Measurements from ENCODE around the gene ANKRD6.

Gene ANKRD6

GRCh38 chr6:89462503-89462902 is 29.6 kb downstream of the ANKRD6 start:
- in situ Hi-C loops (cut with HindIII; ENCODE audit: low pct_ligation_motif_present, low sequenced_read_pairs): no loop called here
- TF ChIP-seq CTCF (IDR thresholded peaks at IDR 0.05; ENCODE audit: low read depth, low read length, missing control alignments): no peak

GRCh38 chr6:89464295-89464694 is 31.3 kb downstream of the ANKRD6 start:
- Histone ChIP-seq H3K4me3 (ENCODE audit: low read depth, low read length) (no peak overlapping the region), H3K27me3 (replicated peaks) (no peaks in the 10 kb centered on the region), H3K36me3 (replicated peaks) (no peaks in the 10 kb centered on the region), H3K27ac (no peak overlapping the region)
- no peak for TF ChIP-seq CTCF (IDR thresholded peaks at IDR 0.05; ENCODE audit: low read depth, low read length, missing control alignments)
- in situ Hi-C loops (cut with HindIII; ENCODE audit: low pct_ligation_motif_present, low sequenced_read_pairs): no loop called here
- no peak for DNase-seq

More at GRCh38 chr6:89462503-89462902, 29.6 kb downstream of the ANKRD6 start:
- H3K27ac ChIP-seq: no peak overlapping the region
- no peak overlapping the region for H3K4me3 ChIP-seq (ENCODE audit: low read depth, low read length)
- no peaks in the 10 kb centered on the region for H3K27me3 ChIP-seq (replicated peaks)
- H3K36me3 ChIP-seq (replicated peaks): no peaks in the 10 kb centered on the region
- DNase-seq: no peak

GRCh38 chr6:89467437-89467836 is 34.5 kb downstream of the ANKRD6 start:
- TF ChIP-seq CTCF (IDR thresholded peaks at IDR 0.05; ENCODE audit: low read depth, low read length, missing control alignments): no peak
- no peak overlapping the region for H3K27ac ChIP-seq
- no peaks in the 10 kb centered on the region for H3K27me3 ChIP-seq (replicated peaks)
- in situ Hi-C loops (cut with HindIII; ENCODE audit: low pct_ligation_motif_present, low sequenced_read_pairs): no loop called here
- H3K4me3 ChIP-seq (ENCODE audit: low read depth, low read length): no peak overlapping the region
- H3K36me3 ChIP-seq (replicated peaks): no peaks in the 10 kb centered on the region
- no peak for DNase-seq

GRCh38 chr6:89468998-89469397 is 36.0 kb downstream of the ANKRD6 start:
- TF ChIP-seq CTCF (IDR thresholded peaks at IDR 0.05; ENCODE audit: low read depth, low read length, missing control alignments): no peak
- in situ Hi-C loops (cut with HindIII; ENCODE audit: low pct_ligation_motif_present, low sequenced_read_pairs): no loop called here

GRCh38 chr6:89471287-89471867 is 38.4 kb downstream of the ANKRD6 start:
- Histone ChIP-seq H3K27ac (no peak overlapping the region), H3K4me3 (ENCODE audit: low read depth, low read length) (no peak overlapping the region), H3K27me3 (replicated peaks) (no peaks in the 10 kb centered on the region), H3K36me3 (replicated peaks) (no peaks in the 10 kb centered on the region)
- no peak for TF ChIP-seq CTCF (IDR thresholded peaks at IDR 0.05; ENCODE audit: low read depth, low read length, missing control alignments)
- in situ Hi-C loops (cut with HindIII; ENCODE audit: low pct_ligation_motif_present, low sequenced_read_pairs): no loop called here
- no peak for DNase-seq

More at GRCh38 chr6:89468998-89469397, 36.0 kb downstream of the ANKRD6 start:
- Histone ChIP-seq H3K27me3 (replicated peaks) (no peaks in the 10 kb centered on the region), H3K27ac (no peak overlapping the region), H3K4me3 (ENCODE audit: low read depth, low read length) (no peak overlapping the region), H3K36me3 (replicated peaks) (no peaks in the 10 kb centered on the region)
- no peak for DNase-seq

GRCh38 chr6:89475101-89475500 is 42.1 kb downstream of the ANKRD6 start:
- no peaks in the 10 kb centered on the region for H3K27me3 ChIP-seq (replicated peaks)
- H3K36me3 ChIP-seq (replicated peaks): no peaks in the 10 kb centered on the region
- TF ChIP-seq CTCF (IDR thresholded peaks at IDR 0.05; ENCODE audit: low read depth, low read length, missing control alignments): no peak
- in situ Hi-C loops (cut with HindIII; ENCODE audit: low pct_ligation_motif_present, low sequenced_read_pairs): no loop called here
- H3K27ac ChIP-seq: no peak overlapping the region
- no peak for DNase-seq
- H3K4me3 ChIP-seq (ENCODE audit: low read depth, low read length): no peak overlapping the region

All from brain microvascular endothelial cell (primary cell).